ENCODE data around the gene LIPA.

- TF ChIP-seq CTCF (IDR thresholded peaks at IDR 0.05) (no peak), POLR2A (IDR thresholded peaks at IDR 0.05) (no peak)
These were observed 12.5 kb downstream of the LIPA start for GRCh38 chr10:89238956-89239644.

All from body of pancreas (tissue), 4 donors.